SK-N-SH treated with all-trans-retinoic acid at 6 μM for 48 hours (cell line): ENCODE measurements around the gene THAP5.

Experiments used
- ATAC-seq: fragments of 200-7000 bp; cut with Tn5 transposase; 3 replicates; pipeline ENCODE4 v1.9.1; 2020; ENCODE audit warnings: mild to moderate bottlenecking, moderate library complexity
- ARNTL ChIP-seq: fragments of 450-650 bp; formaldehyde crosslinking; IDR thresholded peaks from 2 replicates; pipeline ENCODE4 v1.5.0; 2020; ENCODE audit warnings: low read depth, mild to moderate bottlenecking, moderate library complexity, borderline replicate concordance
- BACH2 ChIP-seq: fragments of 250-450 bp; sonication (Bioruptor Pico); IDR thresholded peaks from 2 replicates; pipeline ENCODE4 v1.9.0; 2021; ENCODE audit warnings: mild to moderate bottlenecking, borderline replicate concordance
- CREB5 ChIP-seq: fragments of 250-450 bp; sonication (Bioruptor Pico); IDR thresholded peaks from 2 replicates; pipeline ENCODE4 v1.5.1; 2020; ENCODE audit warnings: low read depth, mild to moderate bottlenecking, moderate library complexity
- CSDC2 ChIP-seq: fragments of 250-450 bp; sonication (Bioruptor Pico); IDR thresholded peaks from 2 replicates; pipeline ENCODE4 v1.5.0; 2020; ENCODE audit warnings: mild to moderate bottlenecking, moderate library complexity
- CSRNP3 ChIP-seq: fragments of 250-450 bp; sonication (Bioruptor Pico); IDR thresholded peaks from 2 replicates; pipeline ENCODE4 v1.5.1; 2021; ENCODE audit warnings: mild to moderate bottlenecking, moderate library complexity
- ESRRG ChIP-seq: fragments of 250-450 bp; sonication (Bioruptor Pico); IDR thresholded peaks from 2 replicates; pipeline ENCODE4 v1.6.1; 2021; ENCODE audit warnings: mild to moderate bottlenecking
- GLIS3 ChIP-seq: fragments of 250-450 bp; sonication (Bioruptor Pico); IDR thresholded peaks from 2 replicates; pipeline ENCODE4 v1.5.0; 2020; ENCODE audit warnings: mild to moderate bottlenecking, moderate library complexity
- ISL1 ChIP-seq: fragments of 250-450 bp; sonication (Bioruptor Pico); IDR thresholded peaks from 2 replicates; pipeline ENCODE4 v2.1.2; 2022; ENCODE audit warnings: mild to moderate bottlenecking, moderate library complexity
- OSR1 ChIP-seq: fragments of 250-450 bp; sonication (Bioruptor Pico); IDR thresholded peaks from 2 replicates; pipeline ENCODE4 v1.8.0; 2022; ENCODE audit warnings: moderate library complexity, mild to moderate bottlenecking, inconsistent platforms
- PATZ1 ChIP-seq: fragments of 250-450 bp; sonication (Bioruptor Pico); IDR thresholded peaks from 2 replicates; pipeline ENCODE4 v1.8.0; 2020; ENCODE audit warnings: mild to moderate bottlenecking, moderate library complexity, borderline replicate concordance
- PPARA ChIP-seq: fragments of 250-450 bp; sonication (Bioruptor Pico); IDR thresholded peaks from 2 replicates; pipeline ENCODE4 v1.5.0; 2020; ENCODE audit warnings: mild to moderate bottlenecking, borderline replicate concordance
- RARB ChIP-seq: fragments of 250-450 bp; sonication (Bioruptor Pico); IDR thresholded peaks from 2 replicates; pipeline ENCODE4 v1.8.0; 2021; ENCODE audit warnings: mild to moderate bottlenecking, moderate library complexity
- SNAI2 ChIP-seq: fragments of 250-450 bp; sonication (Bioruptor Pico); IDR thresholded peaks from 2 replicates; pipeline ENCODE4 v1.5.0; 2020; ENCODE audit warnings: mild to moderate bottlenecking, moderate library complexity
- TOX ChIP-seq: fragments of 250-450 bp; sonication (Bioruptor Pico); IDR thresholded peaks from 2 replicates; pipeline ENCODE4 v1.8.0; 2021; ENCODE audit warnings: mild to moderate bottlenecking, moderate library complexity, borderline replicate concordance
- TSHZ2 ChIP-seq: fragments of 250-450 bp; sonication (Bioruptor Pico); IDR thresholded peaks from 2 replicates; pipeline ENCODE4 v1.5.0; 2020; ENCODE audit warnings: mild to moderate bottlenecking, moderate library complexity
- ZC3H10 ChIP-seq: fragments of 250-450 bp; sonication (Bioruptor Pico); IDR thresholded peaks from 2 replicates; pipeline ENCODE4 v1.5.1; 2021; ENCODE audit warnings: mild to moderate bottlenecking, moderate library complexity
- ZFP3 ChIP-seq: fragments of 250-450 bp; sonication (Bioruptor Pico); IDR thresholded peaks from 2 replicates; pipeline ENCODE4 v1.5.0; 2020; ENCODE audit warnings: mild to moderate bottlenecking, moderate library complexity
- ZNF565 ChIP-seq: fragments of 450-650 bp; formaldehyde crosslinking; conservative IDR thresholded peaks from 2 replicates; pipeline ENCODE4 v1.5.0; 2020; ENCODE audit warnings: low read depth, mild to moderate bottlenecking, moderate library complexity
- ZNF70 ChIP-seq: fragments of 450-650 bp; formaldehyde crosslinking; IDR thresholded peaks from 2 replicates; pipeline ENCODE4 v1.5.0; 2020; ENCODE audit warnings: mild to moderate bottlenecking, moderate library complexity
- ZNF8 ChIP-seq: fragments of 450-650 bp; formaldehyde crosslinking; IDR thresholded peaks from 2 replicates; pipeline ENCODE4 v1.5.0; 2020; ENCODE audit warnings: mild to moderate bottlenecking, moderate library complexity

THAP5 gene

GRCh38 chr7:108525327-108525984 is 44.0 kb downstream of the THAP5 start:
- peak; percentile 87 for ATAC-seq
- TF ChIP-seq TSHZ2 (CRISPR knock-in tag) (no peak), RARB (CRISPR knock-in tag) (no peak), OSR1 (no peak)

GRCh38 chr7:108522780-108523179 is 46.7 kb downstream of the THAP5 start:
- ATAC-seq: no peak
- no peak for TF ChIP-seq ZNF70
- TF ChIP-seq CREB5 (CRISPR knock-in tag): no peak
- no peak for TF ChIP-seq ISL1 (CRISPR knock-in tag)
- no peak for TF ChIP-seq GLIS3 (CRISPR knock-in tag)
- TF ChIP-seq, all 23 proteins: peak for 0

- no peak for ATAC-seq
- TF ChIP-seq GLIS3 (CRISPR knock-in tag) (no peak), ISL1 (CRISPR knock-in tag) (no peak), OSR1 (no peak), BACH2 (CRISPR knock-in tag) (no peak), ARNTL (CRISPR knock-in tag) (no peak), TSHZ2 (CRISPR knock-in tag) (no peak), PATZ1 (CRISPR knock-in tag) (no peak), ZNF70 (no peak), ZC3H10 (CRISPR knock-in tag) (no peak), ZNF8 (CRISPR knock-in tag) (no peak), ZNF565 (CRISPR knock-in tag) (no peak), ESRRG (no peak), SNAI2 (no peak), CSDC2 (CRISPR knock-in tag) (no peak), TOX (CRISPR knock-in tag) (no peak), ZFP3 (CRISPR knock-in tag) (no peak), PPARA (CRISPR knock-in tag) (no peak), RARB (CRISPR knock-in tag) (no peak), CSRNP3 (no peak)
Observed at GRCh38 chr7:108517951-108518350, 51.6 kb downstream of the THAP5 start.
